Esophagus muscularis mucosa (tissue), 3 donors: ENCODE results near the gene PHB1.

Source experiments
- CTCF ChIP-seq, 3 experiments: fragments of 200-600 bp in 2 of 3; fragments of 450-650 bp in 1 of 3; sonication (generic) in 2 of 3; IDR thresholded peaks; one replicate each; pipeline ENCODE4 v1.5.1; 2017 to 2019; ENCODE audit warnings: antibody characterized with exemption in 3 of 3, mild to moderate bottlenecking in 2 of 3, moderate library complexity in 1 of 3
- POLR2A ChIP-seq: fragments of 450-650 bp; IDR thresholded peaks from one replicate; pipeline ENCODE4 v1.6.1; 2017; ENCODE audit warnings: antibody characterized with exemption, moderate library complexity, mild to moderate bottlenecking, low read depth

GRCh38 chr17:49450735-49451134 lies 36.1 kb upstream of the PHB1 start:
- no peak for TF ChIP-seq CTCF (IDR thresholded peaks at IDR 0.05)
- TF ChIP-seq POLR2A = no peak
